HG03175 (cell line): Measurements from ENCODE around the gene NAV2.

ENCODE experiments used
- ATAC-seq: cut with Tn5 transposase; IDR thresholded peaks from one replicate; pipeline ENCODE4 v1.9.1; 2021; ENCODE audit warnings: mild to moderate bottlenecking, moderate library complexity; ENCODE audit not compliant: unreplicated experiment

The NAV2 gene

GRCh38 chr11:20030472-20030871, 317.8 kb downstream of the NAV2 start:
- ATAC-seq: no peak

- ATAC-seq: no peak
Measured at GRCh38 chr11:20031155-20032001, 318.7 kb downstream of the NAV2 start.

- no peak for ATAC-seq
Measured at GRCh38 chr11:20032127-20032526, 319.5 kb downstream of the NAV2 start.

- no peak for ATAC-seq
Measured at GRCh38 chr11:20032577-20033260, 320.1 kb downstream of the NAV2 start.

- no peak for ATAC-seq
Measured at GRCh38 chr11:20033806-20034205, 321.2 kb downstream of the NAV2 start.

GRCh38 chr11:20034941-20035340, 322.3 kb downstream of the NAV2 start:
- ATAC-seq: no peak

GRCh38 chr11:20035375-20035700, 322.7 kb downstream of the NAV2 start:
- no peak for ATAC-seq

GRCh38 chr11:20035701-20036601, 323.3 kb downstream of the NAV2 start:
- ATAC-seq: no peak

GRCh38 chr11:20036626-20037335, 324.1 kb downstream of the NAV2 start:
- no peak for ATAC-seq

- no peak for ATAC-seq
Measured at GRCh38 chr11:20037396-20038153, 324.9 kb downstream of the NAV2 start.

- no peak for ATAC-seq
Measured at GRCh38 chr11:20038412-20038811, 325.8 kb downstream of the NAV2 start.

- ATAC-seq: no peak
Measured at GRCh38 chr11:20038972-20039371, 326.3 kb downstream of the NAV2 start.

- ATAC-seq: no peak
Measured at GRCh38 chr11:20041499-20041898, 328.9 kb downstream of the NAV2 start.

GRCh38 chr11:20042045-20042639, 329.5 kb downstream of the NAV2 start:
- ATAC-seq: no peak

GRCh38 chr11:20042811-20043341, 330.2 kb downstream of the NAV2 start:
- ATAC-seq: no peak

GRCh38 chr11:20043992-20044391, 331.4 kb downstream of the NAV2 start:
- no peak for ATAC-seq

GRCh38 chr11:20045098-20045688, 332.6 kb downstream of the NAV2 start:
- no peak for ATAC-seq

- ATAC-seq: no peak
Measured at GRCh38 chr11:20046416-20046815, 333.8 kb downstream of the NAV2 start.
